MM.1S (cell line): ENCODE measurements around the gene DNAJB4.
"Not testable (repeated sequence)": the region's sequence is repeated elsewhere in the genome, so short reads cannot be mapped to it uniquely, and the experiment has no call there.

Experiments used
- DNase-seq: peaks from one replicate; pipeline ENCODE4 v3.0.0-alpha.2; 2015
- H2AFZ ChIP-seq: fragments of 300-600 bp; sonication (generic); 2 replicates; pipeline ENCODE4 v1.6.0; 2016; ENCODE audit warnings: antibody characterized with exemption, low read length
- H3F3A ChIP-seq: fragments of 300-600 bp; sonication (generic); 2 replicates; pipeline ENCODE4 v1.6.1; 2016; ENCODE audit warnings: mild to moderate bottlenecking, antibody characterized with exemption, low read length, moderate library complexity, mixed read lengths; ENCODE audit not compliant: insufficient read depth
- H3K27ac ChIP-seq: fragments of 300-600 bp; sonication (generic); 2 replicates; pipeline ENCODE4 v1.5.1; 2016; ENCODE audit warnings: mild to moderate bottlenecking, low read length
- H3K27me3 ChIP-seq: fragments of 300-600 bp; sonication (generic); replicated peaks from 2 replicates; pipeline ENCODE4 v1.6.0; 2016; ENCODE audit warnings: low read length; ENCODE audit not compliant: insufficient read depth
- H3K36me3 ChIP-seq: fragments of 300-600 bp; sonication (generic); replicated peaks from 2 replicates; pipeline ENCODE4 v1.6.1; 2016; ENCODE audit warnings: mild to moderate bottlenecking, low read length, mixed read lengths; ENCODE audit not compliant: insufficient read depth
- H3K4me1 ChIP-seq: fragments of 300-600 bp; sonication (generic); 2 replicates; pipeline ENCODE4 v1.6.1; 2016; ENCODE audit warnings: low read length, mixed read lengths
- H3K4me2 ChIP-seq: fragments of 300-600 bp; sonication (generic); 2 replicates; pipeline ENCODE4 v1.6.0; 2016; ENCODE audit warnings: low read depth, low read length
- H3K4me3 ChIP-seq: fragments of 300-600 bp; sonication (generic); 2 replicates; pipeline ENCODE4 v1.5.1; 2016; ENCODE audit warnings: low read length, mixed read lengths
- H3K79me2 ChIP-seq: fragments of 300-600 bp; sonication (generic); 2 replicates; pipeline ENCODE4 v1.6.1; 2016; ENCODE audit warnings: mixed run types, low read length, mixed read lengths
- H3K9ac ChIP-seq: fragments of 300-600 bp; sonication (generic); 2 replicates; pipeline ENCODE4 v1.6.1; 2016; ENCODE audit warnings: low read length, mixed read lengths
- H3K9me2 ChIP-seq: fragments of 300-600 bp; sonication (generic); replicated peaks from 2 replicates; pipeline ENCODE4 v1.6.1; 2016; ENCODE audit warnings: mild to moderate bottlenecking, low read length, mixed read lengths; ENCODE audit not compliant: insufficient read depth
- H3K9me3 ChIP-seq: fragments of 300-600 bp; sonication (generic); replicated peaks from 2 replicates; pipeline ENCODE4 v1.6.1; 2016; ENCODE audit warnings: mild to moderate bottlenecking, low read length, mixed read lengths; ENCODE audit not compliant: insufficient read depth
- H4K20me1 ChIP-seq: fragments of 300-600 bp; sonication (generic); 2 replicates; pipeline ENCODE4 v1.6.1; 2016; ENCODE audit warnings: mild to moderate bottlenecking, low read length, moderate library complexity, mixed read lengths; ENCODE audit not compliant: insufficient read depth
- CTCF ChIP-seq: fragments of 300-600 bp; sonication (generic); IDR thresholded peaks from 2 replicates; pipeline ENCODE4 v1.5.1; 2016; ENCODE audit warnings: antibody characterized with exemption, low read length, mixed read lengths
- EZH2 ChIP-seq: fragments of 300-600 bp; sonication (generic); optimal IDR thresholded peaks from 2 replicates; pipeline ENCODE3; 2017; ENCODE audit warnings: low read depth, mild to moderate bottlenecking, antibody characterized with exemption, low read length, mixed read lengths
- EZH2phosphoT487 ChIP-seq: fragments of 300-600 bp; sonication (generic); IDR thresholded peaks from 2 replicates; pipeline ENCODE4 v1.6.1; 2018; ENCODE audit warnings: antibody characterized with exemption, low read length

The DNAJB4 gene

GRCh38 chr1:78061825-78062523 lies 57.2 kb downstream of the DNAJB4 start:
- Histone ChIP-seq H4K20me1 (no peaks in the 10 kb centered on the region), H3K36me3 (no peaks in the 10 kb centered on the region), H3K27ac (no peak overlapping the region), H3K4me2 (no peak overlapping the region), H2AFZ (no peak overlapping the region), H3K27me3 (no peaks in the 10 kb centered on the region), H3F3A (no peaks in the 10 kb centered on the region), H3K9me2 (no peaks in the 10 kb centered on the region), H3K4me1 (no peaks in the 10 kb centered on the region), H3K4me3 (no peak overlapping the region), H3K9me3 (no peaks in the 10 kb centered on the region), H3K9ac (no peak overlapping the region), H3K79me2 (no peaks in the 10 kb centered on the region)
- TF ChIP-seq EZH2 (no peak), EZH2phosphoT487 (no peak), CTCF (no peak)
- no peak for DNase-seq

GRCh38 chr1:78064886-78065285 lies 60.1 kb downstream of the DNAJB4 start:
- H3F3A ChIP-seq, H2AFZ ChIP-seq, H3K27me3 ChIP-seq, H3K36me3 ChIP-seq, H3K27ac ChIP-seq, H3K4me1 ChIP-seq, H3K4me2 ChIP-seq, H3K4me3 ChIP-seq, H3K9ac ChIP-seq, DNase-seq, H4K20me1 ChIP-seq, H3K79me2 ChIP-seq, H3K9me2 ChIP-seq, H3K9me3 ChIP-seq: not testable (repeated sequence)
